ENCODE data around the gene RTN4RL1.

Gene RTN4RL1

DNA sequence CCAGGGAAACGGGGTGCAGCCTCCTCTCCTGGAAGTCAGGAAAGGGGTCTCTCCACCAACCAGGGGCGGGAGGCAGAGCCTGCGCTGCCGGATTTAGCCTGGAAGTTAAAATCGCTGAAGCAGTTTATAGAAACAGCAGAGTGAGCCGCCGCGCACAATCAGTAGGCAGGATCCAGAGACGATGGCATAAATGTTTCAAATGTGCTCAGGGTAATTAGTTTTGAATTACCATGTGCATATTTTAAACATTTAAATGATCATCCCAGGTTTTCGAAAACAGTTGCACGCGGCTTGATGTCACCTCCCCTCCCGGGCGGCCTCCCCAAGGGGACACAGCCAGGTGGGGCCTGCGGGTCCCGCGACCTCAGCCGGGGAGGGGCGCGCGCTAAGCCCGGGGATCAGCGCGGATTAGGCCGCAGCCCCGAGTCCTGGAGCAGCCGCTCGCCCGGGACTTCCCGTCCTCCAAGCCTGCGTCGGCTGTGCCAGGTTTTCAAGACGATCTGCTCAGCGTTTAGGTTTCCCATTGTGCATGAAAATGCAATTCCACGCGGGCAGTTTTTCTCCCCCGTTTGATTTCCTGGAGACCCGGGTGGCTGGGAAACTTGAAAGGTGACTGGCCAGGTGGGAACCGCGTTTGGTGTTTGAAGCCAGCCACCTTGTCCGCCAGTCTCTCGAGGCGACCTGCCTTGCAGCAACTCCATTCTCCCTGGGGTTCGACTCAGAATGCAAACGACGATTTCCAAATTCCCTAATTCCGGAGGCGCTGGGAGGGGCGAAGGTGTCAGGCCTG is 117.0 kb downstream of the RTN4RL1 start:
- peak overlapping the region; percentile 39 for H3K4me3 ChIP-seq (ENCODE audit: low read length)
- no peak overlapping the region for H3K27ac ChIP-seq (ENCODE audit: low read depth, low read length)
- no peaks in the 10 kb centered on the region for H3K79me2 ChIP-seq (ENCODE audit: control insufficient read depth, low read length)
- H3K4me1 ChIP-seq (ENCODE audit: control insufficient read depth, low read length), result peaks cover 45% of the 10 kb centered on the region
- H3K27me3 ChIP-seq (ENCODE audit: control insufficient read depth, low read length), result peaks cover 23% of the 10 kb centered on the region
- H3K9me2 ChIP-seq (replicated peaks; ENCODE audit: control insufficient read depth, low read length), result no peaks in the 10 kb centered on the region
- peak overlapping the region; percentile 61 for H3K4me2 ChIP-seq (ENCODE audit: low read length)
- H3K9me3 ChIP-seq (ENCODE audit: control insufficient read depth, insufficient read depth, low read length), result no peaks in the 10 kb centered on the region
- no peaks in the 10 kb centered on the region for H4K20me1 ChIP-seq (ENCODE audit: control insufficient read depth, insufficient read depth, low read depth, low read length)
- H3K36me3 ChIP-seq (ENCODE audit: control insufficient read depth, low read length), result no peaks in the 10 kb centered on the region
- TF ChIP-seq, protein P1, sequence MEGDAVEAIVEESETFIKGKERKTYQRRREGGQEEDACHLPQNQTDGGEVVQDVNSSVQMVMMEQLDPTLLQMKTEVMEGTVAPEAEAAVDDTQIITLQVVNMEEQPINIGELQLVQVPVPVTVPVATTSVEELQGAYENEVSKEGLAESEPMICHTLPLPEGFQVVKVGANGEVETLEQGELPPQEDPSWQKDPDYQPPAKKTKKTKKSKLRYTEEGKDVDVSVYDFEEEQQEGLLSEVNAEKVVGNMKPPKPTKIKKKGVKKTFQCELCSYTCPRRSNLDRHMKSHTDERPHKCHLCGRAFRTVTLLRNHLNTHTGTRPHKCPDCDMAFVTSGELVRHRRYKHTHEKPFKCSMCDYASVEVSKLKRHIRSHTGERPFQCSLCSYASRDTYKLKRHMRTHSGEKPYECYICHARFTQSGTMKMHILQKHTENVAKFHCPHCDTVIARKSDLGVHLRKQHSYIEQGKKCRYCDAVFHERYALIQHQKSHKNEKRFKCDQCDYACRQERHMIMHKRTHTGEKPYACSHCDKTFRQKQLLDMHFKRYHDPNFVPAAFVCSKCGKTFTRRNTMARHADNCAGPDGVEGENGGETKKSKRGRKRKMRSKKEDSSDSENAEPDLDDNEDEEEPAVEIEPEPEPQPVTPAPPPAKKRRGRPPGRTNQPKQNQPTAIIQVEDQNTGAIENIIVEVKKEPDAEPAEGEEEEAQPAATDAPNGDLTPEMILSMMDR (IDR thresholded peaks at IDR 0.05; ENCODE audit: low read depth, low read length, poor library complexity, severe bottlenecking), result no peak
- no peak for TF ChIP-seq EZH2phosphoT487 (IDR thresholded peaks at IDR 0.05; ENCODE audit: borderline replicate concordance, low read length)
- H3F3A ChIP-seq (ENCODE audit: control insufficient read depth, insufficient read depth), result peaks cover 6% of the 10 kb centered on the region; the same call in 1 of the 2 replicates

DNA sequence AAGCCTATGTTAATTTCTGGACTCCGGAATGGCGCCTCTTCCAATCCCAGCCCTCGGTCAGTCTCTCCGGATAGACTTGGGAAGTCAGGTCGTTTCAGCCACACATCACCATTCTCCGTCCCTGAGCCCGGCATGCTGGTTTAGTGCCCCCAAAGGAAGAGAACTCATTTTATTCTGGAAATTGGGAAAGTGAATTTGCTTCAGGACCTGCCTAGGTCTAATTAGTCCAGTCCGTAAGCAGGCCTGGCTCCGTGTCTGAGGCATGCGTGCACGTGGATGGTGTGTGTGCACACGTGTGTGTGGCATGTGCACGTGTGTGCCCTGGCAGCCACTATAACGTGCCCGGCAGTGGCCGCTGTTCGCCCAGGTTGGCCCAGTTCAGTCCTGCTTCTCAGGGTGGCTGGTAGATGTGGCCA is 117.9 kb downstream of the RTN4RL1 start:
- H3K27me3 ChIP-seq (ENCODE audit: control insufficient read depth, low read length), result peaks cover 19% of the 10 kb centered on the region
- H3K4me1 ChIP-seq (ENCODE audit: control insufficient read depth, low read length), result peaks cover 46% of the 10 kb centered on the region
- H3K9me3 ChIP-seq (ENCODE audit: control insufficient read depth, insufficient read depth, low read length), result no peaks in the 10 kb centered on the region
- H3K4me3 ChIP-seq (ENCODE audit: low read length), result no peak overlapping the region
- TF ChIP-seq EZH2phosphoT487 (IDR thresholded peaks at IDR 0.05; ENCODE audit: borderline replicate concordance, low read length), result no peak
- TF ChIP-seq, protein P1 (IDR thresholded peaks at IDR 0.05; ENCODE audit: low read depth, low read length, poor library complexity, severe bottlenecking), result no peak
- H3K36me3 ChIP-seq (ENCODE audit: control insufficient read depth, low read length), result no peaks in the 10 kb centered on the region
- H3F3A ChIP-seq (ENCODE audit: control insufficient read depth, insufficient read depth), result peaks cover 8% of the 10 kb centered on the region
- no peak overlapping the region for H3K4me2 ChIP-seq (ENCODE audit: low read length)
- no peaks in the 10 kb centered on the region for H4K20me1 ChIP-seq (ENCODE audit: control insufficient read depth, insufficient read depth, low read depth, low read length)
- no peak overlapping the region for H3K27ac ChIP-seq (ENCODE audit: low read depth, low read length)
- no peaks in the 10 kb centered on the region for H3K79me2 ChIP-seq (ENCODE audit: control insufficient read depth, low read length)
- no peaks in the 10 kb centered on the region for H3K9me2 ChIP-seq (replicated peaks; ENCODE audit: control insufficient read depth, low read length)

DNA sequence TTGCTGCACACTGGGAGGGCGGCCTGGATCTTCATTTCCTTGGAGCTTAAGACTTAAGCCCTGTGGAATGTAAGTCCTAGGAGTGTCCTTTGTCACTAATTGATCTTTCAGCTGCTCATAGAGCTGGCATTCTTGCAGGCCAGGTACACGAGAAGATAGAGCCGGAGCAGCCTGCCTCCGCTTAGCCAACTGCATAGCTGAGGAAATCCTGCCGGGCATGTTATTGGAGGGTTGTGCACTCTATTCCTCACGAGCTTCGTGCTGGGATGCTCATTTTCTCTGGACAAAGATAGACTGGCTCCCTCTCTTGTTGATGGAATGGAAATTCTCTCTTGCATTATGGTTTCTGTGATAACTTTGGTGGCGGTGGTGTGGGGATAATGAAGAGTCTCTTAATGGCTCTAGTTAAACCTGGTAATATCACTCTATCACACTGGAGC is 118.5 kb downstream of the RTN4RL1 start:
- TF ChIP-seq EZH2phosphoT487 (IDR thresholded peaks at IDR 0.05; ENCODE audit: borderline replicate concordance, low read length), result no peak
- TF ChIP-seq, protein P1 (IDR thresholded peaks at IDR 0.05; ENCODE audit: low read depth, low read length, poor library complexity, severe bottlenecking), result no peak
- Histone ChIP-seq H3K9me2 (replicated peaks; ENCODE audit: control insufficient read depth, low read length) (no peaks in the 10 kb centered on the region), H3K27me3 (ENCODE audit: control insufficient read depth, low read length) (peaks cover 13% of the 10 kb centered on the region), H3K4me1 (ENCODE audit: control insufficient read depth, low read length) (peaks cover 46% of the 10 kb centered on the region), H3K4me3 (ENCODE audit: low read length) (no peak overlapping the region), H3K9me3 (ENCODE audit: control insufficient read depth, insufficient read depth, low read length) (no peaks in the 10 kb centered on the region), H4K20me1 (ENCODE audit: control insufficient read depth, insufficient read depth, low read depth, low read length) (no peaks in the 10 kb centered on the region), H3K36me3 (ENCODE audit: control insufficient read depth, low read length) (no peaks in the 10 kb centered on the region), H3K79me2 (ENCODE audit: control insufficient read depth, low read length) (no peaks in the 10 kb centered on the region), H3K4me2 (ENCODE audit: low read length) (no peak overlapping the region), H3F3A (ENCODE audit: control insufficient read depth, insufficient read depth) (peaks cover 13% of the 10 kb centered on the region), H3K27ac (ENCODE audit: low read depth, low read length) (no peak overlapping the region)
